Osteoblast (primary cell): Measurements from ENCODE around the gene RAB30. TPM values are rescaled to one million over a fixed set of nuclear protein-coding genes. Genes with fewer than 3 reads are reported as not detected.
A peak's percentile ranks its signal among the peaks of the same experiment; 100 is the strongest.

Experiments
- DNase-seq: peaks from one replicate; pipeline ENCODE4 v3.0.0; 2011; ENCODE audit warnings: low spot score, mixed read lengths; ENCODE audit not compliant: insufficient read length; ENCODE audit errors: missing footprints
- H2AFZ ChIP-seq: 2 replicates; pipeline ENCODE4 v1.6.0; 2011; ENCODE audit warnings: mild to moderate bottlenecking, low read length
- H3K27ac ChIP-seq: 2 replicates; pipeline ENCODE4 v1.5.1; 2011; ENCODE audit warnings: mild to moderate bottlenecking, low read depth, low read length, moderate library complexity
- H3K27me3 ChIP-seq: 2 replicates; pipeline ENCODE4 v1.6.0; 2012; ENCODE audit warnings: mild to moderate bottlenecking, control low read depth, inconsistent platforms, low read length, moderate library complexity; ENCODE audit not compliant: insufficient read depth
- H3K36me3 ChIP-seq: 2 replicates; pipeline ENCODE4 v1.5.1; 2011; ENCODE audit warnings: mild to moderate bottlenecking, low read length, control low read depth, moderate library complexity; ENCODE audit not compliant: insufficient read depth
- H3K4me1 ChIP-seq: 2 replicates; pipeline ENCODE4 v1.5.1; 2011; ENCODE audit warnings: mild to moderate bottlenecking, low read length, control low read depth, moderate library complexity; ENCODE audit not compliant: insufficient read depth
- H3K4me2 ChIP-seq: 2 replicates; pipeline ENCODE4 v1.6.0; 2011; ENCODE audit warnings: mild to moderate bottlenecking, low read length; ENCODE audit not compliant: insufficient read depth
- H3K4me3 ChIP-seq: fragments of 200-600 bp; sonication (generic); 3 replicates; pipeline ENCODE4 v1.5.1; 2012; ENCODE audit warnings: mild to moderate bottlenecking, low read length, inconsistent platforms; ENCODE audit not compliant: insufficient read depth
- H3K79me2 ChIP-seq: 2 replicates; pipeline ENCODE4 v1.6.0; 2012; ENCODE audit warnings: mild to moderate bottlenecking, low read length, control low read depth, inconsistent platforms; ENCODE audit not compliant: insufficient read depth
- H3K9me3 ChIP-seq: 2 replicates; pipeline ENCODE4 v1.5.1; 2011; ENCODE audit warnings: low read depth, low read length, control low read depth
- H4K20me1 ChIP-seq: 2 replicates; pipeline ENCODE4 v1.6.0; 2012; ENCODE audit warnings: mild to moderate bottlenecking, low read length, control low read depth; ENCODE audit not compliant: insufficient read depth
- total RNA-seq: library from RNA; depleted of rRNA; stranded (reverse); fragments of >200 nt; gene quantifications from 2 replicates; pipeline ENCODE4 v1.2.3, GENCODE V29; 2012
- TF ChIP-seq, protein P1 (sequence below): IDR thresholded peaks from 2 replicates; pipeline ENCODE4 v1.5.1; 2011; ENCODE audit warnings: mild to moderate bottlenecking, low read depth, low read length, moderate library complexity; ENCODE audit errors: extremely low read depth

Gene RAB30
- total RNA-seq, 1 donor = 21.0 TPM

DNA sequence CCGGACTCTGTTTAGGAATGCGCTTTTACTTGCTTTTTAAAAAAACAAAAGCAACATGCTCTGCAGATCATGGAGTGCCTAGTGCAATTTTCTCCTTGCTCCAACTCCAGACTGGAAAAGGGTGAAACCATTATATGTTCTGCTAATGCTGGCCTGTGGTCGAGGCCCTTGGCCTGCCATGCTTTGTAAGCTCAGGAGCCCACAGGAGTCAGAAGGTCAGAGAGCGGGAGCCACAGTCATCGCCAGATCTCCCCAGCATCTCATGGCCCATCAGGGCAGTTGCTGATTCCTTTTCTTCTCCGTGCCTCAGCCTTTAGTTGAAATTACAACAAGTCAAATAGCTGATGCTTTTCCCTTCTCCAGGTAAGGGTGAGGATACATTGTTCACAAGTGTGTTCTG lies 89.8 kb downstream of the RAB30 start:
- Histone ChIP-seq H3K27me3 (no peaks in the 10 kb centered on the region), H3K79me2 (no peaks in the 10 kb centered on the region), H3K27ac (no peak overlapping the region), H3K4me2 (no peak overlapping the region), H3K36me3 (peaks cover 20% of the 10 kb centered on the region), H3K9me3 (no peaks in the 10 kb centered on the region), H2AFZ (no peak overlapping the region), H3K4me1 (peaks cover 31% of the 10 kb centered on the region), H3K4me3 (no peak overlapping the region), H4K20me1 (no peaks in the 10 kb centered on the region)
- TF ChIP-seq, protein P1, sequence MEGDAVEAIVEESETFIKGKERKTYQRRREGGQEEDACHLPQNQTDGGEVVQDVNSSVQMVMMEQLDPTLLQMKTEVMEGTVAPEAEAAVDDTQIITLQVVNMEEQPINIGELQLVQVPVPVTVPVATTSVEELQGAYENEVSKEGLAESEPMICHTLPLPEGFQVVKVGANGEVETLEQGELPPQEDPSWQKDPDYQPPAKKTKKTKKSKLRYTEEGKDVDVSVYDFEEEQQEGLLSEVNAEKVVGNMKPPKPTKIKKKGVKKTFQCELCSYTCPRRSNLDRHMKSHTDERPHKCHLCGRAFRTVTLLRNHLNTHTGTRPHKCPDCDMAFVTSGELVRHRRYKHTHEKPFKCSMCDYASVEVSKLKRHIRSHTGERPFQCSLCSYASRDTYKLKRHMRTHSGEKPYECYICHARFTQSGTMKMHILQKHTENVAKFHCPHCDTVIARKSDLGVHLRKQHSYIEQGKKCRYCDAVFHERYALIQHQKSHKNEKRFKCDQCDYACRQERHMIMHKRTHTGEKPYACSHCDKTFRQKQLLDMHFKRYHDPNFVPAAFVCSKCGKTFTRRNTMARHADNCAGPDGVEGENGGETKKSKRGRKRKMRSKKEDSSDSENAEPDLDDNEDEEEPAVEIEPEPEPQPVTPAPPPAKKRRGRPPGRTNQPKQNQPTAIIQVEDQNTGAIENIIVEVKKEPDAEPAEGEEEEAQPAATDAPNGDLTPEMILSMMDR = no peak
- no peak for DNase-seq

- TF ChIP-seq, protein P1 = no peak
- H3K4me2 ChIP-seq = no peak overlapping the region
- H3K4me3 ChIP-seq = no peak overlapping the region
Observed at GRCh38 chr11:82980947-82981346, 90.8 kb downstream of the RAB30 start.

GRCh38 chr11:82980292-82980691 lies 91.4 kb downstream of the RAB30 start:
- TF ChIP-seq, protein P1 = no peak

More at GRCh38 chr11:82980947-82981346, 90.8 kb downstream of the RAB30 start:
- DNase-seq = no peak
- Histone ChIP-seq H3K27ac (peak overlapping the region; percentile 83), H3K27me3 (no peaks in the 10 kb centered on the region), H3K79me2 (no peaks in the 10 kb centered on the region), H2AFZ (no peak overlapping the region), H3K9me3 (no peaks in the 10 kb centered on the region), H3K4me1 (peaks cover 31% of the 10 kb centered on the region), H3K36me3 (peaks cover 20% of the 10 kb centered on the region), H4K20me1 (no peaks in the 10 kb centered on the region)

GRCh38 chr11:82979824-82980223 lies 91.9 kb downstream of the RAB30 start:
- Histone ChIP-seq H3K36me3 (peaks cover 20% of the 10 kb centered on the region), H4K20me1 (no peaks in the 10 kb centered on the region), H3K27ac (peak overlapping the region; percentile 83), H3K4me2 (peak overlapping the region; percentile 1), H3K27me3 (no peaks in the 10 kb centered on the region), H3K79me2 (no peaks in the 10 kb centered on the region), H3K9me3 (no peaks in the 10 kb centered on the region), H3K4me3 (no peak overlapping the region), H2AFZ (no peak overlapping the region), H3K4me1 (peaks cover 31% of the 10 kb centered on the region)
- DNase-seq = no peak
- TF ChIP-seq, protein P1 = no peak

More at GRCh38 chr11:82980292-82980691, 91.4 kb downstream of the RAB30 start:
- H3K4me1 ChIP-seq = peaks cover 31% of the 10 kb centered on the region
- H3K36me3 ChIP-seq = peaks cover 20% of the 10 kb centered on the region
- peak overlapping the region; percentile 83 for H3K27ac ChIP-seq
- no peaks in the 10 kb centered on the region for H3K9me3 ChIP-seq
- no peaks in the 10 kb centered on the region for H3K27me3 ChIP-seq
- H3K4me2 ChIP-seq = peak overlapping the region; percentile 1
- no peaks in the 10 kb centered on the region for H3K79me2 ChIP-seq
- DNase-seq = peak; percentile 69
- H4K20me1 ChIP-seq = no peaks in the 10 kb centered on the region
- H3K4me3 ChIP-seq = no peak overlapping the region
- H2AFZ ChIP-seq = no peak overlapping the region
